ENCODE results near the gene SFT2D1. TPM values are rescaled to one million over a fixed set of nuclear protein-coding genes. Genes with fewer than 3 reads are reported as not detected.

Gene SFT2D1
- total and polyA plus RNA-seq, 2 of the 4 experiments (the other 2 are of a cell fraction) = 10.2 to 45.8 TPM

DNA sequence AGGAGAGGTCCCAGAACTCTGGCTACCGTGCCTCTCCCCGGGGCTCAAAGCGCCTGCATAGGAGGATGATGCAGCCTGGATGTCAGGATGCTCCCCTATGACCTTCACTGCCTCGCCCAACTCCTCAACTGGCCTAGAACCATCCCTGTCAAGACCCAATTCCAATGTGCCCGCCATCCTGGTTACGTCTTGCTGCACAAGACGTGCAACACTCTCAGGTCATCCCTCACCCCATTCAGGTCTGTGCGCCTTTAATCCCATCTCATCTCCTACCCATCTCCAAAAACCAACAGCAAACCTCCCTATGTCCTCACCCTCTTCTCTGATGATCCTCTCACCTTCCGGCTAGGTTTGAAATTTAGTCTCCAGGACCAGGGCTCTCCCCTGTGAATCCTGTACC, 3.5 kb downstream of the SFT2D1 start:
- Histone ChIP-seq H2AFZ (replicated peaks; ENCODE audit: low read length, poor library complexity) (no peak overlapping the region), H3K36me3 (ENCODE audit: control insufficient read depth, insufficient read depth, low read length) (peaks cover 22% of the 10 kb centered on the region), H3K4me1 (ENCODE audit: control insufficient read depth, insufficient read depth, low read length) (no peaks in the 10 kb centered on the region; the same call in 1 of the 2 replicates), H3K9me1 (ENCODE audit: insufficient read depth, low read length) (peaks cover 12% of the 10 kb centered on the region), H3K14ac (replicated peaks; ENCODE audit: low read depth, low read length) (no peak overlapping the region), H3K9ac (ENCODE audit: low read depth, low read length) (no peak overlapping the region), H4K5ac (ENCODE audit: low read depth, low read length) (no peak overlapping the region), H2BK20ac (ENCODE audit: low read depth, low read length) (no peak overlapping the region), H4K20me1 (ENCODE audit: insufficient read depth, low read length) (peaks cover 65% of the 10 kb centered on the region), H3K23ac (ENCODE audit: low read depth, low read length) (no peak overlapping the region), H2BK15ac (ENCODE audit: low read depth, low read length) (no peak overlapping the region), H2BK120ac (ENCODE audit: low read depth, low read length) (no peak overlapping the region), H3K9me3 (ENCODE audit: control insufficient read depth, insufficient read depth, low read length) (no peaks in the 10 kb centered on the region), H3K79me1 (ENCODE audit: low read depth in 1 of 2, low read length in 2 of 2) (peaks cover 22 to 81% of the 10 kb centered on the region in 2 experiments), H3K56ac (ENCODE audit: extremely low read depth, insufficient read depth, low read length) (no peak overlapping the region), H3K27me3 (ENCODE audit: control insufficient read depth, insufficient read depth, low read length) (no peaks in the 10 kb centered on the region), H2AK5ac (ENCODE audit: low read depth, low read length) (no peak overlapping the region), H3K4me2 (ENCODE audit: low read depth, low read length) (no peak overlapping the region), H4K8ac (ENCODE audit: low read depth in 2 of 2, low read length in 2 of 2) (no peak overlapping the region), H3K4ac (ENCODE audit: low read depth, low read length) (no peak overlapping the region), H4K91ac (ENCODE audit: insufficient read depth, low read depth, low read length) (no peak overlapping the region), H2AK9ac (replicated peaks; ENCODE audit: low read depth, low read length, poor library complexity) (peak overlapping the region; percentile 45), H2BK5ac (ENCODE audit: low read depth, low read length, poor library complexity, severe bottlenecking) (no peak overlapping the region), H3K27ac (ENCODE audit: insufficient read depth, low read length) (no peak overlapping the region), H3K18ac (ENCODE audit: low read depth, low read length) (no peak overlapping the region), H3K4me3 (ENCODE audit: insufficient read depth, low read depth, low read length) (no peak overlapping the region)
- no peak for ATAC-seq (ENCODE audit: low read depth)
- ChIA-PET CTCF (no interaction called here), POLR2A (ENCODE audit: unreplicated experiment) (no interaction called here)
- DNase-seq = no peak
- dilution Hi-C loops (cut with HindIII; ENCODE audit: low sequenced_read_pairs, unreplicated experiment) (no loop called here), in situ Hi-C loops (cut with MboI; ENCODE audit: low sequenced_read_pairs) (no loop called here), intact Hi-C loops (cut with micrococcal nuclease) (no loop called here)
- WGBS, 2 experiments (ENCODE audit: extremely low coverage in 2 of 2, insufficient read length in 1 of 2) = 97% methylated on average over 6 of the region's 9 CpGs; no CpG with 5 or more reads in 1 of the 2 experiments
- no TSS peak for BruUV-seq (replicated peaks)
- TF ChIP-seq BHLHE40 (IDR thresholded peaks at IDR 0.05; ENCODE audit: low read depth, low read length) (no peak), FOS (IDR thresholded peaks at IDR 0.05; ENCODE audit: low read depth, low read length) (no peak), MXI1 (IDR thresholded peaks at IDR 0.05; ENCODE audit: borderline replicate concordance, low read depth, low read length) (no peak), POLR2A (IDR thresholded peaks at IDR 0.05; ENCODE audit: low read depth, low read length) (no peak), MAZ (IDR thresholded peaks at IDR 0.05; ENCODE audit: borderline replicate concordance, low read depth, low read length) (no peak), MAFK (IDR thresholded peaks at IDR 0.05; ENCODE audit: low read depth, low read length) (no peak), CHD1 (IDR thresholded peaks at IDR 0.05; ENCODE audit: low read depth, low read length) (no peak), RAD21 (IDR thresholded peaks at IDR 0.05; ENCODE audit: low read length) (no peak), CEBPB (IDR thresholded peaks at IDR 0.05; ENCODE audit: low read depth, low read length) (no peak), RFX5 (IDR thresholded peaks at IDR 0.05; ENCODE audit: low read depth, low read length) (no peak)
- TF ChIP-seq, protein P1, sequence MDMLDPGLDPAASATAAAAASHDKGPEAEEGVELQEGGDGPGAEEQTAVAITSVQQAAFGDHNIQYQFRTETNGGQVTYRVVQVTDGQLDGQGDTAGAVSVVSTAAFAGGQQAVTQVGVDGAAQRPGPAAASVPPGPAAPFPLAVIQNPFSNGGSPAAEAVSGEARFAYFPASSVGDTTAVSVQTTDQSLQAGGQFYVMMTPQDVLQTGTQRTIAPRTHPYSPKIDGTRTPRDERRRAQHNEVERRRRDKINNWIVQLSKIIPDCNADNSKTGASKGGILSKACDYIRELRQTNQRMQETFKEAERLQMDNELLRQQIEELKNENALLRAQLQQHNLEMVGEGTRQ (IDR thresholded peaks at IDR 0.05; ENCODE audit: low read depth, low read length) = no peak
- TF ChIP-seq, protein P2, sequence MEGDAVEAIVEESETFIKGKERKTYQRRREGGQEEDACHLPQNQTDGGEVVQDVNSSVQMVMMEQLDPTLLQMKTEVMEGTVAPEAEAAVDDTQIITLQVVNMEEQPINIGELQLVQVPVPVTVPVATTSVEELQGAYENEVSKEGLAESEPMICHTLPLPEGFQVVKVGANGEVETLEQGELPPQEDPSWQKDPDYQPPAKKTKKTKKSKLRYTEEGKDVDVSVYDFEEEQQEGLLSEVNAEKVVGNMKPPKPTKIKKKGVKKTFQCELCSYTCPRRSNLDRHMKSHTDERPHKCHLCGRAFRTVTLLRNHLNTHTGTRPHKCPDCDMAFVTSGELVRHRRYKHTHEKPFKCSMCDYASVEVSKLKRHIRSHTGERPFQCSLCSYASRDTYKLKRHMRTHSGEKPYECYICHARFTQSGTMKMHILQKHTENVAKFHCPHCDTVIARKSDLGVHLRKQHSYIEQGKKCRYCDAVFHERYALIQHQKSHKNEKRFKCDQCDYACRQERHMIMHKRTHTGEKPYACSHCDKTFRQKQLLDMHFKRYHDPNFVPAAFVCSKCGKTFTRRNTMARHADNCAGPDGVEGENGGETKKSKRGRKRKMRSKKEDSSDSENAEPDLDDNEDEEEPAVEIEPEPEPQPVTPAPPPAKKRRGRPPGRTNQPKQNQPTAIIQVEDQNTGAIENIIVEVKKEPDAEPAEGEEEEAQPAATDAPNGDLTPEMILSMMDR (conservative IDR thresholded peaks at IDR 0.05; ENCODE audit: low read depth, low read length) = no peak
